HepG2 (cell line): Measurements from ENCODE around the gene GPRIN1. TPM values are rescaled to one million over a fixed set of nuclear protein-coding genes. Genes with fewer than 3 reads are reported as not detected.

Experiments used
- ATAC-seq: fragments of 200-7000 bp; cut with Tn5 transposase; 3 replicates; pipeline ENCODE4 v1.9.1; 2020; ENCODE audit warnings: mild to moderate bottlenecking, moderate library complexity
- BruUV-seq: library from RNA; stranded (reverse); fragments of 400-500 nt; replicated peaks from 2 replicates; lab custom pipeline; 2021; lab: Mats Ljungman, UMichigan
- CTCF ChIA-PET: fragments of 300-600 bp; formaldehyde crosslinking; extraction: SDS; loops from one replicate; lab custom pipeline; 2021; ENCODE audit warnings: low total read pairs, inconsistent platforms, low intra/inter-chr PET ratio; lab: Yijun Ruan, JAX
- POLR2A ChIA-PET: fragments of 350-600 bp; sonication (Branson Sonifier 250); formaldehyde crosslinking; loops from one replicate; lab custom pipeline; 2020; ENCODE audit warnings: antibody characterized with exemption, inconsistent platforms; lab: Yijun Ruan, JAX
- DNase-seq: peaks from one replicate; pipeline ENCODE4 v3.0.0-alpha.2; 2015; ENCODE audit warnings: low spot score
- FAIRE-seq: peaks from 3 replicates; lab custom pipeline; 2011; peaks lifted over from hg19 to GRCh38; lab: Jason Lieb, UNC
- H2AFZ ChIP-seq: one replicate; pipeline ENCODE4 v1.6.1; 2011; ENCODE audit warnings: low read length, inconsistent platforms
- H3K27ac ChIP-seq: fragments of 300-600 bp; 3 replicates; pipeline ENCODE4 v1.8.0; 2011; ENCODE audit warnings: mixed run types, mild to moderate bottlenecking, mixed read lengths, low read length, inconsistent platforms; ENCODE audit not compliant: insufficient read depth; ENCODE audit errors: extremely low read length
- H3K27me3 ChIP-seq, 2 experiments: fragments of 200-600 bp in 1 of 2; 2 replicates in 1 of 2; 3 replicates in 1 of 2; pipeline versions ENCODE4 v1.6.0 to v1.8.0; 2011; ENCODE audit warnings: low read length in 2 of 2, mild to moderate bottlenecking in 2 of 2, moderate library complexity in 2 of 2, inconsistent platforms in 1 of 2; ENCODE audit not compliant: insufficient read depth in 2 of 2, control insufficient read depth in 1 of 2
- H3K36me3 ChIP-seq, 2 experiments: fragments of 200-600 bp in 1 of 2; replicated peaks in 1 of 2; 2 replicates in 1 of 2; 3 replicates in 1 of 2; pipeline versions ENCODE4 v1.5.1 to v1.8.0; 2011; ENCODE audit warnings: low read length in 2 of 2, inconsistent platforms in 1 of 2; ENCODE audit not compliant: insufficient read depth in 2 of 2, control insufficient read depth in 1 of 2
- H3K4me1 ChIP-seq: 2 replicates; pipeline ENCODE4 v1.5.1; 2012; ENCODE audit warnings: low read length, inconsistent platforms; ENCODE audit not compliant: insufficient read depth
- H3K4me2 ChIP-seq: 2 replicates; pipeline ENCODE4 v1.6.0; 2011; ENCODE audit warnings: low read depth, low read length, inconsistent platforms
- H3K4me3 ChIP-seq, 3 experiments: fragments of 200-600 bp in 1 of 3; sonication (generic), shearing (Covaris generic) in 1 of 3; replicated peaks in 1 of 3; 2 replicates each; pipeline ENCODE4 v1.5.1; 2011 to 2016; ENCODE audit warnings: low read length in 3 of 3, inconsistent platforms in 2 of 3, low read depth in 2 of 3, mild to moderate bottlenecking in 2 of 3, control low read depth in 1 of 3, mixed read lengths in 1 of 3; ENCODE audit not compliant: insufficient read depth in 1 of 3
- H3K79me2 ChIP-seq: one replicate; pipeline ENCODE4 v1.6.1; 2011; ENCODE audit warnings: low read length, inconsistent platforms; ENCODE audit not compliant: insufficient read depth
- H3K9ac ChIP-seq: 2 replicates; pipeline ENCODE4 v1.6.0; 2011; ENCODE audit warnings: mild to moderate bottlenecking, low read depth, low read length, inconsistent platforms; ENCODE audit not compliant: insufficient read depth
- H3K9me3 ChIP-seq: 2 replicates; pipeline ENCODE4 v1.5.1; 2012; ENCODE audit warnings: mild to moderate bottlenecking, low read length
- H4K20me1 ChIP-seq: 2 replicates; pipeline ENCODE4 v1.6.0; 2011; ENCODE audit warnings: inconsistent platforms, mild to moderate bottlenecking, low read length, moderate library complexity; ENCODE audit not compliant: insufficient read depth
- ATM ChIP-seq: fragments of 450-650 bp; IDR thresholded peaks from 2 replicates; pipeline ENCODE4 v1.7.1; 2017; ENCODE audit warnings: mild to moderate bottlenecking, borderline replicate concordance
- DNMT3B ChIP-seq: conservative IDR thresholded peaks from 2 replicates; pipeline ENCODE4 v1.6.1; 2016; ENCODE audit warnings: missing biosample characterization, control low read depth
- ELF1 ChIP-seq: sonication (generic); formaldehyde crosslinking; IDR thresholded peaks from 2 replicates; pipeline ENCODE4 v1.4.0; 2020; ENCODE audit warnings: missing genetic modification reagents
- KDM5A ChIP-seq: fragments of 200-600 bp; sonication (generic); IDR thresholded peaks from 2 replicates; pipeline ENCODE4 v1.7.0; 2018; ENCODE audit warnings: antibody characterized with exemption, mild to moderate bottlenecking, low read length, borderline replicate concordance
- KLF13 ChIP-seq: sonication (generic); formaldehyde crosslinking; IDR thresholded peaks from 2 replicates; pipeline ENCODE4 v1.4.0; 2020; ENCODE audit warnings: mild to moderate bottlenecking, missing genetic modification reagents
- MAFF ChIP-seq: IDR thresholded peaks from 2 replicates; pipeline ENCODE4 v1.6.1; 2011; ENCODE audit warnings: low read depth, low read length, improper control_type of control experiment
- MAFK ChIP-seq, 2 experiments: IDR thresholded peaks in 1 of 2; conservative IDR thresholded peaks in 1 of 2; 2 replicates each; pipeline ENCODE4 v1.6.1; 2011; ENCODE audit warnings: improper control_type of control experiment in 2 of 2, low read length in 2 of 2
- MLX ChIP-seq: IDR thresholded peaks from 2 replicates; pipeline ENCODE4 v1.6.1; 2016
- PHF8 ChIP-seq: sonication (generic); formaldehyde crosslinking; IDR thresholded peaks from 2 replicates; pipeline ENCODE4 v1.5.0; 2020; ENCODE audit warnings: missing genetic modification reagents
- TERF1 ChIP-seq: sonication (generic); formaldehyde crosslinking; IDR thresholded peaks from 2 replicates; pipeline ENCODE4 v1.8.0; 2022; ENCODE audit warnings: mild to moderate bottlenecking, missing genetic modification reagents, moderate library complexity
- U2AF1 ChIP-seq: fragments of 200-400 bp; formaldehyde crosslinking; optimal IDR thresholded peaks from 2 replicates; pipeline ENCODE3; 2017; ENCODE audit warnings: mild to moderate bottlenecking, low read depth, low read length
- WIZ ChIP-seq: sonication (generic); formaldehyde crosslinking; IDR thresholded peaks from 2 replicates; pipeline ENCODE4 v1.5.1; 2020; ENCODE audit warnings: mild to moderate bottlenecking, missing genetic modification reagents
- XBP1 ChIP-seq: sonication (generic); formaldehyde crosslinking; IDR thresholded peaks from 2 replicates; pipeline ENCODE4 v1.5.0; 2020; ENCODE audit warnings: missing genetic modification reagents
- ZNF225 ChIP-seq: sonication (generic); formaldehyde crosslinking; IDR thresholded peaks from 2 replicates; pipeline ENCODE4 v1.4.0; 2020; ENCODE audit warnings: mild to moderate bottlenecking, missing genetic modification reagents
- ZNF275 ChIP-seq: sonication (generic); formaldehyde crosslinking; IDR thresholded peaks from 2 replicates; pipeline ENCODE4 v1.8.0; 2022; ENCODE audit warnings: missing genetic modification reagents, mild to moderate bottlenecking, inconsistent platforms, borderline replicate concordance
- ZNF496 ChIP-seq: sonication (generic); formaldehyde crosslinking; IDR thresholded peaks from 2 replicates; pipeline ENCODE4 v1.8.1; 2023; ENCODE audit warnings: mild to moderate bottlenecking, moderate library complexity, missing genetic modification reagents; ENCODE audit not compliant: insufficient replicate concordance
- ZNF749 ChIP-seq: sonication (generic); formaldehyde crosslinking; IDR thresholded peaks from 2 replicates; pipeline ENCODE4 v1.8.0; 2022; ENCODE audit warnings: mild to moderate bottlenecking, missing genetic modification reagents, moderate library complexity, borderline replicate concordance
- ZNF800 ChIP-seq: sonication (generic); formaldehyde crosslinking; IDR thresholded peaks from 2 replicates; pipeline ENCODE4 v1.4.0; 2020; ENCODE audit warnings: missing genetic modification reagents
- WGBS: methylation state at CpG from one replicate; pipeline ENCODE4 v1.1.6; 2017; ENCODE audit warnings: low lambda C conversion rate; 5-methylcytosine and 5-hydroxymethylcytosine counted together
- in situ Hi-C: cut with HindIII; loops from 2 replicates; pipeline ENCODE4 v1.10.0; 2017; ENCODE audit warnings: low pct_unique_long_range_greater_than_20kb; ENCODE audit not compliant: extremely low pct_ligation_motif_present
- intact Hi-C: fragments of 100-400 bp; cut with micrococcal nuclease; formaldehyde crosslinking; loops from one replicate; pipeline ENCODE4 v1.10.0; 2022; ENCODE audit not compliant: unreplicated experiment
- polyA plus RNA-seq, 8 experiments: library from polyadenylated mRNA; depleted of rRNA in 3 of 8; stranded (reverse) in 7 of 8; unstranded in 1 of 8; fragments of >200 nt; fragmentation: Illumina TruSeq in 4 of 8; extraction: Trizol in 4 of 8; gene quantifications; 2 replicates each; pipeline versions ENCODE4 v1.2.1 to v1.2.3, GENCODE V29; 2011 to 2016; ENCODE audit warnings: low read depth in 4 of 8, missing spikeins in 1 of 8, mixed read lengths in 1 of 8; ENCODE audit not compliant: insufficient read depth in 1 of 8
- total RNA-seq, 5 experiments: library from RNA; depleted of rRNA; stranded (reverse); fragments of >200 nt; fragmentation: Illumina TruSeq; extraction: Trizol; gene quantifications; 2 replicates each; pipeline ENCODE4 v1.2.3, GENCODE V29; 2016; ENCODE audit warnings: low read depth in 1 of 5
- TF ChIP-seq, protein P1 (sequence below): sonication (generic); formaldehyde crosslinking; IDR thresholded peaks from 2 replicates; pipeline ENCODE4 v1.8.0; 2022; ENCODE audit warnings: missing genetic modification reagents, mild to moderate bottlenecking, borderline replicate concordance

The GPRIN1 gene
- total and polyA plus RNA-seq, 2 of the 13 experiments (the other 11 are each of a cell fraction or from before 2014, with no cell fraction given), result 0.32 to 2.0 TPM

GRCh38 chr5:176570044-176570443, 39.9 kb downstream of the GPRIN1 start (continued):
- TF ChIP-seq ZNF800 (CRISPR knock-in tag) (no peak), ZNF225 (CRISPR knock-in tag) (no peak), ZNF496 (CRISPR knock-in tag) (no peak), XBP1 (CRISPR knock-in tag) (no peak), PHF8 (CRISPR knock-in tag) (no peak), MLX (CRISPR knock-in tag) (no peak)

GRCh38 chr5:176568657-176569056, 41.3 kb downstream of the GPRIN1 start:
- FAIRE-seq (no peak), DNase-seq (no peak), ATAC-seq (no peak)
- H2AFZ ChIP-seq, result no peak overlapping the region
- intact Hi-C loops (no loop called here), in situ Hi-C loops (no loop called here)
- CTCF ChIA-PET, result no interaction called here
- no peak overlapping the region for H3K4me3 ChIP-seq
- no peak overlapping the region for H3K9ac ChIP-seq
- H3K27me3 ChIP-seq, result no peaks in the 10 kb centered on the region
- H3K27ac ChIP-seq, result no peak overlapping the region
- POLR2A ChIA-PET, result no interaction called here
- no peak overlapping the region for H3K4me2 ChIP-seq
- no TSS peak for BruUV-seq
- 100% methylated on average over 1 of the region's 18 CpGs for WGBS
- no peaks in the 10 kb centered on the region for H3K79me2 ChIP-seq
- peaks cover 4% of the 10 kb centered on the region; the same call in 1 of the 2 replicates for H3K4me1 ChIP-seq
- no peaks in the 10 kb centered on the region for H3K36me3 ChIP-seq
- H3K9me3 ChIP-seq, result no peaks in the 10 kb centered on the region
- H4K20me1 ChIP-seq, result no peaks in the 10 kb centered on the region
- TF ChIP-seq PHF8 (CRISPR knock-in tag) (no peak), DNMT3B (CRISPR knock-in tag) (no peak), MAFF (no peak), ELF1 (CRISPR knock-in tag) (no peak), ZNF275 (no peak), TERF1 (no peak), ATM (no peak), U2AF1 (no peak), ZNF749 (CRISPR knock-in tag) (no peak), MAFK (conservative IDR thresholded peaks at IDR 0.05 in 1 of 2, IDR thresholded peaks at IDR 0.05 in 1 of 2; ENCODE audit: low read length in 2 of 2) (no peak), KLF13 (CRISPR knock-in tag) (no peak), KDM5A (no peak), WIZ (CRISPR knock-in tag) (no peak)
- TF ChIP-seq, protein P1, sequence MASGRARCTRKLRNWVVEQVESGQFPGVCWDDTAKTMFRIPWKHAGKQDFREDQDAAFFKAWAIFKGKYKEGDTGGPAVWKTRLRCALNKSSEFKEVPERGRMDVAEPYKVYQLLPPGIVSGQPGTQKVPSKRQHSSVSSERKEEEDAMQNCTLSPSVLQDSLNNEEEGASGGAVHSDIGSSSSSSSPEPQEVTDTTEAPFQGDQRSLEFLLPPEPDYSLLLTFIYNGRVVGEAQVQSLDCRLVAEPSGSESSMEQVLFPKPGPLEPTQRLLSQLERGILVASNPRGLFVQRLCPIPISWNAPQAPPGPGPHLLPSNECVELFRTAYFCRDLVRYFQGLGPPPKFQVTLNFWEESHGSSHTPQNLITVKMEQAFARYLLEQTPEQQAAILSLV (CRISPR knock-in tag), result no peak
